Measurements from ENCODE around the gene SCARB2.

SCARB2 gene

DNA sequence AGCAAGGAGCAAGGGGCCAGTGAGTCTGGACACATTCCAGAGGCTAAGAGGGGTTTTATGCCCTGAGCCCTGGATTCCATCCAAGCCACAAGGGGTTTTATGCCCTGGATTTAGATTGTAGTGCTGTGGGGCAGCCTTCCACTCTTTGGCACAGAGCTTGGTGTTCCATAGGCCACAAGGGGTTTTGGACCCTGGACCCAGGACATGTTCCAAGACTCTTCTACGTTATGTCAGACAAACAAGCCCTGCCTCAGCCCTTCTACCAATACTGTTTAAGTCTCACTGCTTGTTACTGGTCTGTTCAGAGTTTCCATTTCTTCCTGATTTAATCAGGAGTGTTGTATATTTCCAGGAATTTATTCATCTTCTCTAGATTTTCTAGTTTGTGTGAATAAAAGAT, 12.8 kb upstream of the SCARB2 start:
- no peak for DNase-seq (ENCODE audit: low spot score)

DNA sequence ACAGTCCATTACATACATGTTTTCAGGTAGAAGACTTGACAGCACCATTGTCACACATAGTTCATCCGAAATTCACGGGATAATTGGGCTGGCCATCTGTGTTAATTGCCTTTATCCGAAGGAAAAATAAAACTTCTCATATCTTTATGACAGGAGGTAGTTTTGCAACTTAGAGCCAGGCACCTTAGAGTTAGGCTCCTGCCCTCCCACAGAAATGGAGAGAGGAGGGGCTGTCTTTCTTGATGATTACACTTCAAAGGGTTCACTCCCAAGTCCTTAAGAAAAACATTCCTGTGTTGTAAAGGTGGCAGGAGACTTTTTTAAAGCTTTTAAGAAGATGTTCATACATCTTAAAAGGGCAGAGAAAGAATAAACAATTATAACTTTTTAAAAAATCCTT, 10.5 kb upstream of the SCARB2 start:
- DNase-seq (ENCODE audit: low spot score): no peak

DNA sequence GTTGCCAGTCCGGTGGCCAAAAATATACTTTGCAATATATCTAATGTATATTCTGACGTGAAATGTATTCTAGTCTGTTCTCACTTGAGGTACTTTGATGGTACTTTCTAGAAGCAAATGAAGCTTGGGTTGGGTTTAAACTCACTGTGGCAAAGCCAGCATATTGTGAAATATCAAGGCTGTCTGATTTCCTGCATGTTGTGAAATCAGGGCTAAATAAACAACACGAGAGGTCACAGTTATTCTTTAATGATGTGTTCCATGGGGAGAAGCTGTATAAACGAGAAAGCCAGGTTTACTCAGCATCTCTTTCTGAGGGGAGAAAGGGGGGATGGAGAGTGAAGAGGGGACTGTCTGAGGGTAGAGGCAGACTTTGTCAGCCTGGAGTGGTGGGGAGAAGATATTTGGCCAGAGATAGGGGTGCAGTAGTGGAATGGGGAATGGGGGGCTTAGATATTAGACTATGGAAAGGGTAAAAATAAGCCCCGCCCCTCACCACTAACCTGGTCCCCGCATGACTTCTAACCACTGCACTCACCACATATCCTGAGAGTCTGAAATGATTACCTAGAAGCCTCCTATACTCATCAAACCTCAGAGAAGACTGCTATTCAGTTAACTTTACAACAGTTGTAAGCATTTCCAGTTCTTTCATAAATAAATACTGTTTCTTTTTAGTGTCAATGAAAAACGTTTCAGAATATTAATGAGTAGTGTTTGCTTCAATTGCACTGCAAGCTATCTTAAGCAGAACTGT, 5.9 kb upstream of the SCARB2 start:
- DNase-seq (ENCODE audit: low spot score): no peak

DNA sequence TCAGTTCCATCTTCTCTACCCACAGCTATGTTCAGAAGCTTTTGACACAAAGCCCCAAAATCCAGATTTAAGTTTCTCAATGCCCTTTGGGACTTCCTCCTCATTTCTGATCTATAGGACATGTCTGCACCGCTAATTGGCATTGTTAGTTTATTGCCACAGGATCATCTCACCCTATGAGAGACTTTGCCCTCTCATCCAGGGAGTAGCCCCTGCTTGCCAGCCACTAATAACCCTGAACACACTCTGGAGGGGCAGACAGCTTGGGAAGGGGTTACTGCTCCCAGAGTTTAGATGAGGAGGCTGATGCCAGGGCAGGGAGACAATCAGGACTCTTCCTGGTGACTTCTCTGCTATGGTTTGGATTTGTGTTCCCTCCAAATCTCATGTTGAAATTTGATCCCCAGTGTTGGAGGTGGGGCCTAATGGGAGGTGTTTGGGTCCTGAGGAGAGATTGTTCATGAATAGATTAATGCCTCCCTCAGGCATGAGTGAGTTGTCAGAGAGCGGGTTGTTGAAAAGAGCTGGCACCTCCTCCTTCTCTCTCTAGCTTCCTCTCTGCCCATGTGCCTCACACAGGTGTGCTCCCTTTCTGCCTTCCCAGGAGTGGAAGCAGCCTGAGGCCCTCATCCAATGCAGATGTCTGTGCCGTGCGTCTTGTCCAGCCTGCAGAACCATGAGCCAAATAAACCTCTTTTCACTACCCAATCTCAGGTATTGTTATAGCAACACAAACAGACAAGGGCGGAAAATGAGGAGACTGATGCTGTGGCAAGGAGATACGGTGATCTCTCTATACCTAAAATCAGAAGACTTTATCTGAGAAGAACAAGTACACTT, 3.6 kb upstream of the SCARB2 start:
- peak; percentile 16 for DNase-seq (ENCODE audit: low spot score)

DNA sequence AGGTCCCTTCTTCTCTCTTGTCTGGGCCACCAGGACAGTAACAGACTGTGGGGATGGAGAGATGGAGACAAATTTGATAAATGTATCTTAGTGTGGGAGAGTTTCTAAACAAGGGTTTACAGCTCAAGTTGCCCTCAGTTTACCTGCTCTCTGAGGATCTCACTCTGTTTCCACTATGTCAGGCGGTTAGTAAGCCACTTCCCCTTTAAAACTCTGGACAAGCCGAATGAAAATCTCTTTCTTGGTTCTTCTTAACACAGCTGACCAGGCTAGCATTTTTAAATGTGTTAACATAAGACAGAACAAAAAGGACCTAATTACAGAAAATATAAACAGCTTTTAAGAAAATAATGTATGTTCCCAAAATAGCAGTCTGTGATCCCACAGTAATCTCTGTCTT, 2.9 kb upstream of the SCARB2 start:
- no peak for DNase-seq (ENCODE audit: low spot score)

DNA sequence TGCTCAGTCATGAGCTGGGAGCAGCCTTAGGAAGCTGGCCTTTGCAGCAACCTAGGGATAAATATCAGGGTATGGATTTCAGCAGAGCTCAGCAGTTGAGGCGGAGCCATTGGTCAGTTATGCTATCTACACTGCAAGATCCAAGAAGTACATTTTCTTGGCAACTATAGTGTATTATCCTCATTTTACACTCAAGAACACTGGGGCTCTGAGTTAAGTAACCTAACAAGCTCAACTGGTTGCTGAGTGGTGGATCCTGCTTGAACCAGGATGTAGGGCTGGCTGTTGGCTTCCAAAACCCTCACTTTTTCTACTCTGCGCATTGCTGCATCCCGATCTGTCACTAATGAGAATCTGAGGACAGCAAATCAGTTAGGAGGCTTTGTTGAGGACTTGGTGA, 1.5 kb upstream of the SCARB2 start:
- DNase-seq (ENCODE audit: low spot score): no peak

DNA sequence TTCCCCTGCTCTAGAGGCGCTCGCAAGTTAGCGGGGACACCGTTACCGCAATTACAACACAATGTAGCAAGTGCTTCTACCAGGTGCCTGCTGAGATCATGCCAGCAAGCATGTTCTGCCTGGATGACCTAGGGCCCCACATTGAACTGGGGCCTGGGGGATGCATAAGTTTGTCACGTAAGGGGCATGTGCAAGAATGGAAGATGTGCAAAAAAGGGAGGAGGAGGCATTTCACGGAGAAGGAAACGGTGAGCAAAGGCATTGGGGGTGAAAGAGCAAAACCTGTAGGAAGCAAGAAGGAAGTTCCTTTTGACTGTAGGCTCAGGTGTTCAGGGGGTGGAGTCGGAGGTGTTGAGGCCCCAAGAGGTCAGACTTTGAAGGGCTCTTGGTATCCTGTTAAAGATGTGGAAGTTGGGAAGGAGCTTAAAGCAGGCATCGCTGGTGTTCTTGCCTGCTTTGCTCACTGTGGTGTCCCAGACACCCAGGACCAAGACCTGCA, 602 bp upstream of the SCARB2 start:
- DNase-seq (ENCODE audit: low spot score): no peak

DNA sequence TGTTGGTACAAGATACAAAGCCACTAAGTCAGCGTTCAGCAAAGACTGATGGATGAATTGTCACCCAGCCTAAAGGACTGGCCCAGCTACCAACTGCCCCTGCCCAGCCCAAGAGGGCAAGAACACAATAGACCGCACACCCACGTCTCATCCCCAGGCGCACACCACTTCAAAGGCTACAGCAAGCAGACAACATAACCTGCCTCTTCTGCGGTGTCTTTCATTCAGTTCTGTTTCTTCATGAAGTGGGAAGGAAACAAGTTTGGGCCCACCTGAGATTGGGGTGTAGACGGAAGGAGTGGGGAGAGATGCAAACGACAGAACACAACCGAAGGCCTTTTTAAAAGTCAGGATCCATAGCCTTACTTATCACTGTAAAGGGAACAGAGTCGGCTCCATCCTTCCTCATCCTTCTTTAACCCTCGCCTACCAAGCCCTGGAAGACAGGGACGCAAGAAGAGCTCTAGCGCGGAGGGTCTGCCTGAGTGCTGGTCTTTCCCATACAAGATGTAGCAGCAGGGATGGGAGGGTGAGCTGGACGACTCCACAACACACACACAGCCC, 691 bp downstream of the SCARB2 start:
- peak; percentile 78 for DNase-seq (ENCODE audit: low spot score)

DNA sequence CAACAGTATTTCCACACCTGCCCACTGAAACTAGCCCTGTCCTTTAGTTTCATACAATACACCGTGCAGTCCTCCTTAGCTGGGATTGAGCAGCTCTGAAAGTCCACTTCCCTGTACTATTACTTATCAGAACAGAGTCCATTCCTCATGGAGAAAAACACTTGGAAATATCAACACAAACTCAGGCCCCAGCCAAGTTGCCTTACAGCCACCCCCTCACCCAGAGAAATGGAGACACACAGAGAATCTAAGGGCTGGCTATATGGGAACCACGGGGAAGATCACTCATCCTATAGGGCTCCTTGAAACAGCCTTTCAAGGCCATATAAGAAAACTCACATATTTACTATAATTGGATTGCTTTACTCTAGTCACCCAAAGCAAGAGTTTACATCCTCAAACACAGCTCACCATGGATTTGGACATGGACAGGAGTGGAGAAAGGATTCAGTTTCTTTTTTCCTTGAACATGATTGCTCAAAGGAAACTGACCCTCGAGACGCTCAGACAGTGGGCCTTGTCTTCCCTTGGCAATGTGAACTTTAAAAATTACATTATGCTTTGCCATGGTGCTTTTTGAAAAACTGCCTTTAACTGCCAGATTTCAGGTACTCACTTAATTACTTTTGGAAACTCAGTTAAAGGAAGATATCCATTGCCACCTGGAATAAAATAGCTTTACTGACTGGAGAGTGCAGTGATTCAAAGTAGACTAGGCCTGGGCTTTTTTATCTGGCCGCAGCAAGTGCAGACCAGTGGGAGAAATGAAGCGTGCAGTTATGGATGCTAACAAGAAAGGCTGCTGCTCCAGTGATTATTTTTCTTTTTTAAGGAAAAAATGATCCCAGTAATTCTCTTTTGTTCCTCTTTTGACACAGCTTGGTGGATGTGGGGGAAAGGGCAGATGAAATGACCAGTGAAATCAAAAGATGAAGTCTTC, 1.6 kb downstream of the SCARB2 start:
- DNase-seq (ENCODE audit: low spot score): no peak

DNA sequence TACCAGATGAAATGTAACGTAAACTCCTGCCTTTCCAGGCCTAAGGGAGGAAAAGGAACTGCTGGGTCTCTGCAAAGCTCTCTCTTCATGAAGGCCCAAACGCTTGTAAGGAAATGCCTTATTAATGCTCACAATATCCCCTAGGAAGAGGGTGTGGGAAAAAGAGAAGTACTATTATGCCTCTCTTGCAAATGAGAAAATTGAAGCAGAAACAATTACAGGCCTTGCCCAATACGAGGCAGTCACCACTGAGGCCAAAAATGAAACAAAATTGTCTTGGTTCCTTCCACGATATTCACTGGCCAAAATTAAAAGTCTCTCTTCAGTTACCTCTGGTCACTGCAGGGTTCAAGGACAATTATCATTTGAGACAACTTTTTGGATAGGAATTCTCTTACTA, 3.2 kb downstream of the SCARB2 start:
- DNase-seq (ENCODE audit: low spot score): no peak

DNA sequence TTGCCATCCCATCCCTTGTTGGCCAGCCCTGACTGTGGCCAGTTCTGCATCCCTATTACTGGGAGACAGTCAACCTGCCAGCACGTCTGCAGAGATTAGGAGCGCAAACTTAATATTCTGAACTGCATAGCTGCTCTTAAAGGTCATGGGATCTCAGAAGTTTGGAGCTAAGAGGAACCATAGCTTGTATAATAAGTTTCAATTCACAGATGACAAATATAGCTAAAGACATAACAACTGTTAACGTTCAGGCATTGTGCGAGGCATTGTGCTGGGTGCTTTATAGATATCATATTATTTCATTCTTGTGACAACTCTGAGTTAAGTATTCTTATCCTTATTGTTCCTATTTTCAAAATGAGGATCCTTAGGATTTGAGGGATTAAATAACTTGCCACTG, 3.7 kb downstream of the SCARB2 start:
- DNase-seq (ENCODE audit: low spot score): no peak

DNA sequence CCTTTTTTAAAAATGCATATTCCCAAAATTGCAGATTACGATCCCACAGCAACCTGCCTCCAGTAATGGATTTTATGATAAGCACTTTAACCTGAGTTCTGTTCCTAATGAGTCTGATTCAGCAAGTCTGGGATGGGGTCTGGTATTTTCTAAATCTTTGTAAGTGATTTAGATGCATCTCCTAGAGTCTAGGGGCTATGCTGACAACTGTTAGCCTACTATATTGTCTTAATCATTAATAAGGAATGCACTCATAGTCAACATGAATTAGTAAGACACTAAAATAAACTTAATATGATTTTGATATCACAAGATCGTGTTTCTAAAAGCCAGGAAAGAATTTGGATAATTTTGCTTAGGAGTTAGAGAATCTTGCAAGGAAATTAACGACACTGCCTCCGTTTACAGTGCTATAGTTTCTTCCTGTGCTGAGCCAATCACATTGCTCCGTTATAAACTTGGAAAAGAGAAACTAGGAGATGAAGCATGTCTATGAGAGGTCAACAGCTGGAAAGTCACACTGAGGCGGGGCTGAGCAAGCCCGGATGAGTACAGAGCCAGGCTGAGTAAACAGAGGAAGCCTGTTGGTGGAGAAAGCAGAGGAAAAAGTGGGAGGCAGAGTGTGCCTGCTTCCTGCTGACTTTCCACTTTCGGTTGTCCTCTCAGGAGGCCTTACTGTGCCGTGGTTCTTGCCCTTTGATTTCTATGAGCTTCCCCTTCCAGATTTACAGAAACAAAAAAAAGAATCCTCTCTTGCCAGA, 5.4 kb downstream of the SCARB2 start:
- DNase-seq (ENCODE audit: low spot score): peak; percentile 30

DNA sequence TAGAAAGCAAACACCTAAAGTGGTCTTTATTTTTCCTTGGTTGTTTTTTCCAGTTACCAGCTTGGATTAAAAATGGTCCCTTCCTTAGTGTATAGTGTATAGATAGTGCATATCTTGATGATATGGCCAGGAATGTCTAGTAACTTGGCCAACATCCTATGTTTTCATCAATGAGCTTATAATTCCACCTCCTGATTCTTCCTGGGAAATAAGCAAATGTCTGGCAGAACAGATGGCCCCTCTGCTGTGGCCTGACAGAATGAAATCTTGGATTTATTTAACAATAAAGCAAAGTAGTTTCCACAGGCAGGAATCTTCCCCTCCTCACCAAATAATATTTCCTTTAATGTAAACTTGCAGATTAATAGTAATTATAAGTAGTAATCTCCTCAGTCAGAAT, 6.1 kb downstream of the SCARB2 start:
- no peak for DNase-seq (ENCODE audit: low spot score)

DNA sequence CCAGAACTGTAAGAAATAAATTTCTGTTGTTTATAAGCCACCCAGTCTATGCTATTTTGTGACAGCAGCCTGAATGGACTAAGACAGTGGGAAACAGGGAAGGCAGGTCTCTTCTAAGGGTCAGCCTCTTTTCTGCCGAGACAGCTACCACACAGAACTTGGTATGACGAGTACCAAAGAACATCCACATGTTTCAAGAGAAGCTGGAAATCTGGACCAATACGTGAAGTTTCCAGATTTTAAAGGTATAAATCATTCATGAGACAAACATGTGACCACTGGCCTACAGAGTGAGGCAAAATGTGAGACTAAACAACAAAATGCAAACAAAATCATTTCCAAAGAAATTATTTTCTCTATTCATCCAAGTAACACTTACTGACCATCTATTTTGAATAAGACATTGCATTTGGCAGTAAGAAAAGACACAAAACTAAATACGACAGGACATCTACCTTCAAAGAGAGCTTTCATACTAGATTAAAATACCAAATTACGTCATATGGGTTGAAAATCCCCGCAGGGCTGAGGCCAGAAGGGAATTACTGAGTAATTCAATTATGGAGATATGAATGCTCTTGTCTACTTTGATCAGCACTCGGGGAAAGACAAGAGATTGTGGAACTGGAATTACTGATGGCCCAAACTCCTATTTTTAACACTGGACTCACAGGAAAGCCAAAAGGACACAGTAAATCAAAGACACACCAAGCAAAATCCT, 7.2 kb downstream of the SCARB2 start:
- no peak for DNase-seq (ENCODE audit: low spot score)

DNA sequence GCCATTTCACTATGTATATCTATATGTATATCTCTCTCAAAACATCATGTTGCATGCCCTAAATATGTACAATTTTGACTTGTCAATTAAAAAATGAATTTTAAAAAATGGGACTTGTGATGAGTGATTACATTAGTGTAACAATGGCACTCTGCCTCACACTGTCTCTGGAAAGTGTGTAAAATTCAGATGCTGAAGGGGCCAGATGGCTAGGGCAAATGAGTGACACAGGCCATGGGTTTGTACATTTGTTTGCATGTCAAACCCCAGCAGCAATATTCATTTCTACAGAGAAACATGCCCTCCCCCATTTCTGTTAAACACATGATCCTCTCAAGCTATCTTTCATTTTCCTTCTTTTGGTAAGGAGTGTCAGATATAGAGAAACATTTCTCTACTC, 8.1 kb downstream of the SCARB2 start:
- no peak for DNase-seq (ENCODE audit: low spot score)

DNA sequence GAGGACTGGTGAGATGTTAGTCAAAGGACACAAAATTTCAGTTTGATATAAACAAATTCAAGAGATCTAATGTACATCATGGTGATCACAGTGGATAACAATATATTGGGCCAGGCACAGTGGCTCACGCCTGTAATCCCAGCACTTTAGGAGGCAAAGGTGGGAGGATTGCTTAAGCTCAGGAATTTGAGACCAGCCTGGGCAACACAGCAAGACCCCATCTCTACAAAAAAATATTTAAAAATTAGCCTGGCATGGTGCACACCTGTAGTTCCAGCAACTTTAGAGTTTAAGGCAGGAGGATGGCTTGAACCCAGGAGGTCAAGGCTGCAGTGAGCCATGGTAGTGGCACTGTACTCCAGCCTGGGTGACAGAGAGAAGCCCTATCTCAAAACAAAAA, 8.7 kb downstream of the SCARB2 start:
- no peak for DNase-seq (ENCODE audit: low spot score)

DNA sequence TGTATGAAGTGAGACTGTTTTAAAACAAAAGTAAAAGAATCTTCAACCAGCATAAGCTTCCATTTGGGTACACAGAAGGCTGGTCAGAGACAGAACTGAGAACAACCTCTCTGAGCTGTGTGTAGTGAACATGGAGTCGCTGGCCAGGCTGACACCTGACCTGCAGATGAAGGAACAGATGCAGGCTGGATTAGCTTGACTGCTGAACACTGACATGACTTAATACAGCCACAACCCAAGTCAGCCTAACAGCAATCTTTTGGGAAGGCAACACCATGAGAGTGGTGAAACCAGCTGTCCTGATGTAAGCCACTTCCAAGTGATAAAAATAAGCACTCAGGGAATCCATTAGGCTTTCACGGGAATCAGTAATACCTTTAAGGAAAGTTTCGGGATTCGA, 10.1 kb downstream of the SCARB2 start:
- no peak for DNase-seq (ENCODE audit: low spot score)

DNA sequence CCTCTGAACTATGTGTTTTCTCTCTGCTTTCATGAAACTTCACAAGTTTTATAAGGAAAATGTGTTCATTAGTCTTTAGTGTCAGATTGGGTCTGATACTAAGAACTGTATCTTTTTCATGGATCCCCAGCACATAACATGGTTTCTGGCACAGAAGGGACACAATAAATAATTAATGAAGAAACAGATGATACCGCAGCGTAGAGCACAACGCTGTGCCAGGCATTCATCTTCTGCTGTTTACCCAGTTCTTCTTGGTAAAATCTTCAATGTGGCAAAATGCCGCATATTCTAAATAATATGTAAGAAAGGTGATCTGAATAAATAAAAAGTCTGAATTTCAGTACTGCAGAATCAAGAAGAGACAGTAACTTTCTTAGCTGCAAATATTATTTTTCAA, 12.3 kb downstream of the SCARB2 start:
- no peak for DNase-seq (ENCODE audit: low spot score)

DNA sequence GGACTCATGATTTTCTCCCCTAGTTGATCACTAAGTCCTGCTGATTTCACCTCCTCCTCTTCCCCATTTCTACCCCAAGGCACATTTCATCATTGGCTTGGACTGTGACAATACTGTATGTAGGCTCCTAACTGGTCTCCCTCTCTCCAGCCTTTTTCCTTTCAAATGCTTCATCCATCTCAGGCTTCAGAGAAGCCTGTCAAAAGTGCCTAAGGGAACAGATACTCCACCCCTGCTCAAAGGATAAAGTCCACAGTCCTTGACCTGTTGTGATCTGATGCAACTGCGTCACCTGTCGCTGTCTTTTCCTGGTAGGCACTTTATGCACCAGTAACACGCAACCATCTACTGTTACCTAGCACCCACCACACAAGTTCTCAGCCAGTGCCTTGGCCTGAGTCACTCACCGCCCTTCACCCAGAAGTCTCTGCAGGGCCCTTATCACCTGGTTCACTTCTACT, 12.8 kb downstream of the SCARB2 start:
- DNase-seq (ENCODE audit: low spot score): peak; percentile 88

DNA sequence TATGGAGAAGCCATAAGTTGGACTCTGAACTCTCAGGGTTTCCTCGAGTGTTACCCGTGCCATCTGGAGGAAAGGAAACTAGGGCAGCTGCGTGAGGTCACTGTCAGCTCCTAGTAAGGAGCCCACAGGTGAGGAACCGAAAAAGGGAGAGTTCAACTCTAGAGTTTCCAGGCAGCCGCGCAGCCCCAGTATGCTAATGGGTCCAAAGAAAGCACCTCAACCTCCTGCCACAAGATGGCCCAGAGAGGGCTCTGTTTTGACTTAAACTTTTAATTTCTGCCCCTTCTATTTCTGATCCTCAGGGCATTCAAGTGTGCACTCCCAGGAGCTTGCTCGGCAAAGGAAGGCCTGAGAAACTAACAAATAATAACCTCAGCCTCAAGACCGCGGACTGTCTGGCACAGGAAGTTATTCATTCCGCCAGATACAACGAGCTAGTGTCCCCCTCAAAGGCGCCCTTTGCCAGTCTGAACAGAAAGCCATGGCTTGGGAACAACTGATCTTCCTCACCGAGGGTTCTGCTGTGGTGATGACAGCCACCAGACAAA, 13.9 kb downstream of the SCARB2 start:
- DNase-seq (ENCODE audit: low spot score): no peak
